Keratinocyte (primary cell): ENCODE data around the gene RAD9A. TPM values are rescaled to one million over a fixed set of nuclear protein-coding genes. Genes with fewer than 3 reads are reported as not detected.

Source experiments
- DNase-seq: peaks from one replicate; pipeline ENCODE4 v3.0.0-alpha.2; 2011; ENCODE audit warnings: low read depth, missing footprints, low spot score
- FAIRE-seq: peaks from 2 replicates; lab custom pipeline; 2011; peaks lifted over from hg19 to GRCh38; lab: Jason Lieb, UNC
- H2AFZ ChIP-seq: 2 replicates; pipeline ENCODE4 v1.6.0; 2012; ENCODE audit warnings: low read length, control low read depth, inconsistent platforms; ENCODE audit not compliant: control insufficient read depth
- H3K27ac ChIP-seq: 2 replicates; pipeline ENCODE4 v1.5.1; 2011; ENCODE audit warnings: low read length; ENCODE audit not compliant: control insufficient read depth, insufficient read depth
- H3K27me3 ChIP-seq: 3 replicates; pipeline ENCODE4 v1.6.0; 2011; ENCODE audit warnings: low read length; ENCODE audit not compliant: control insufficient read depth, insufficient read depth; ENCODE audit errors: extremely low read depth
- H3K36me3 ChIP-seq, 2 experiments: 2 replicates in 1 of 2; 3 replicates in 1 of 2; pipeline ENCODE4 v1.5.1; 2011; ENCODE audit warnings: low read length in 2 of 2, mild to moderate bottlenecking in 1 of 2; ENCODE audit not compliant: control insufficient read depth in 2 of 2, insufficient read depth in 2 of 2; ENCODE audit errors: extremely low read depth in 1 of 2
- H3K4me1 ChIP-seq: 3 replicates; pipeline ENCODE4 v1.5.1; 2011; ENCODE audit warnings: low read length; ENCODE audit not compliant: control insufficient read depth, insufficient read depth; ENCODE audit errors: extremely low read depth
- H3K4me2 ChIP-seq: 3 replicates; pipeline ENCODE4 v1.6.0; 2011; ENCODE audit warnings: low read depth, low read length; ENCODE audit not compliant: control insufficient read depth, insufficient read depth; ENCODE audit errors: extremely low read depth
- H3K4me3 ChIP-seq, 3 experiments: fragments of 200-600 bp in 1 of 3; sonication (generic) in 1 of 3; 2 replicates in 2 of 3; 3 replicates in 1 of 3; pipeline ENCODE4 v1.5.1; 2011 to 2016; ENCODE audit warnings: low read length in 3 of 3, mild to moderate bottlenecking in 3 of 3, control low read depth in 2 of 3, inconsistent platforms in 1 of 3, low read depth in 1 of 3, mixed read lengths in 1 of 3, mixed run types in 1 of 3, moderate library complexity in 1 of 3; ENCODE audit not compliant: control insufficient read depth in 2 of 3, insufficient read depth in 2 of 3; ENCODE audit errors: extremely low read depth in 1 of 3
- H3K79me2 ChIP-seq: 2 replicates; pipeline ENCODE4 v1.6.0; 2012; ENCODE audit warnings: low read length; ENCODE audit not compliant: control insufficient read depth, insufficient read depth
- H3K9ac ChIP-seq: 3 replicates; pipeline ENCODE4 v1.6.0; 2011; ENCODE audit warnings: low read length; ENCODE audit not compliant: control insufficient read depth, insufficient read depth; ENCODE audit errors: extremely low read depth
- H3K9me1 ChIP-seq: 3 replicates; pipeline ENCODE4 v1.6.0; 2011; ENCODE audit warnings: low read length; ENCODE audit not compliant: control insufficient read depth, insufficient read depth; ENCODE audit errors: extremely low read depth
- H3K9me3 ChIP-seq: 2 replicates; pipeline ENCODE4 v1.5.1; 2012; ENCODE audit warnings: low read depth, low read length; ENCODE audit not compliant: control insufficient read depth
- H4K20me1 ChIP-seq: 3 replicates; pipeline ENCODE4 v1.6.0; 2011; ENCODE audit warnings: low read length; ENCODE audit not compliant: control insufficient read depth, insufficient read depth; ENCODE audit errors: extremely low read depth
- CTCF ChIP-seq, 3 experiments: IDR thresholded peaks in 1 of 3; conservative IDR thresholded peaks in 1 of 3; optimal IDR thresholded peaks in 1 of 3; 2 replicates in 2 of 3; 3 replicates in 1 of 3; pipeline versions ENCODE3 to v1.5.1; 2011; ENCODE audit warnings: low read length in 3 of 3, mild to moderate bottlenecking in 3 of 3, moderate library complexity in 2 of 3, control low read depth in 1 of 3, inconsistent platforms in 1 of 3; ENCODE audit not compliant: insufficient read depth in 2 of 3; ENCODE audit errors: extremely low read depth in 1 of 3
- EZH2 ChIP-seq: IDR thresholded peaks from one replicate; pipeline ENCODE4 v1.6.1; 2012; ENCODE audit warnings: inconsistent platforms, mild to moderate bottlenecking, low read length, moderate library complexity
- dilution Hi-C: fragments of 300-500 bp; cut with MboI; formaldehyde crosslinking; loops from one replicate; pipeline ENCODE4 v1.7.0; 2020; ENCODE audit warnings: low sequenced_read_pairs; ENCODE audit not compliant: extremely low pct_ligation_motif_present
- polyA plus RNA-seq, 5 experiments: library from polyadenylated mRNA; depleted of rRNA in 3 of 5; stranded (reverse) in 3 of 5; stranded (forward) in 1 of 5; unstranded in 1 of 5; fragments of >200 nt; gene quantifications; 1 replicate in 1 of 5; 2 replicates in 3 of 5; 3 replicates in 1 of 5; pipeline versions ENCODE4 v1.2.1 to v1.2.3, GENCODE V29; 2011 to 2012; ENCODE audit warnings: missing spikeins in 2 of 5, low read depth in 1 of 5, low replicate concordance in 1 of 5

RAD9A gene
- polyA plus RNA-seq, 1 donor (not counting 4 experiments of a cell fraction or from before 2014, with no cell fraction given) = 5.7 TPM

DNA sequence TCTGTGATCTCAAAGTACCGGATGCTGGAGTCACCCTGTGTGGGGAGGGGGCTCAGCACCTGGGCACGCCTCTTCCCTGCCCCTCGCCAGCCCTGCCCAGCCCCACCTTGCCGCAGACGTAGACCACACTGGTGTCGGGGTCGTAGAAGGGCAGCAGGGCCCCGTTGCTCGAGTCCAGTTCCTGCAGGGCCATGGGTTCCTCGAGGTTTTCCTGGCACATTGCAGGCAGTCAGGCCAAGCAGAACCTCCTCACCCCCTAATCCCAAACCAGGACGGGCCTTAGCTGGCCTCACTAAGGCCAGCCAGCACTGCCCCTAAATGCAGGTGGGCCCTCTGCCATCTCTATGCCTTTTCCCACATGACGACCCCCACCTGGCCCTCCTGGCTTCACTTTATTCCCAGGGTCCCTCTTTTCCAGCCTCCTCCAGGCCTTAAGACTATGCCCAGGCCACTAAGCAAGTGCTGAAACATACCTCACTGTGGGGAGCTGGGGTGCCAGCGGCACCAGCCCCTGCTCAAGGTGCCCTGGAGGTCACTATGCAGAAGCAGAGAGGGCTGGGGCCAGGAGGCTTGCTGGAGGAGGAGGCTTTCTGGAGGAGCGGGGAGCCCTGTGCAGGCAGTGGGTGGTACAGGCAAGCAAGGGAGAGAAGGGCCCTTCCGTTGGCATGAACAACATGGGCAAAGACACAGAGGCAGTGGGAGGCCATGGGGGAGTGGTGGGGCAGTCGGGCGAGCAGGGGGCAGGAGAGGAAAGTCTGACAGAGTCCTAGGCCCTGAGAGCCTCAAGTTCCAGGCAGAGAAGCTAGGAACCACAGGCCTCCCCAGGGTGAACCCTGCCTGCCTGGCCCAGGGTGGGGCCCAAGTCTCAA is 48.7 kb downstream of the RAD9A start:
- no peak overlapping the region for H3K9ac ChIP-seq
- no peak overlapping the region for H2AFZ ChIP-seq
- no peak overlapping the region for H3K27ac ChIP-seq
- TF ChIP-seq EZH2 (no peak), CTCF (optimal IDR thresholded peaks at IDR 0.05 in 1 of 3, IDR thresholded peaks at IDR 0.05 in 1 of 3, conservative IDR thresholded peaks at IDR 0.05 in 1 of 3; ENCODE audit: extremely low read depth in 1 of 3, insufficient read depth in 2 of 3, low read length in 3 of 3) (no peak)
- H3K4me1 ChIP-seq = peaks cover 6% of the 10 kb centered on the region
- H3K79me2 ChIP-seq = peaks cover 15% of the 10 kb centered on the region
- no peak overlapping the region for H3K4me3 ChIP-seq
- dilution Hi-C loops = no loop called here
- H3K36me3 ChIP-seq = peaks cover 0 to 15% of the 10 kb centered on the region in 2 experiments
- H3K9me3 ChIP-seq = no peaks in the 10 kb centered on the region
- DNase-seq (no peak), FAIRE-seq (no peak)
- no peaks in the 10 kb centered on the region for H3K9me1 ChIP-seq
- peaks cover 3% of the 10 kb centered on the region for H4K20me1 ChIP-seq
- H3K27me3 ChIP-seq = no peaks in the 10 kb centered on the region
- H3K4me2 ChIP-seq = no peak overlapping the region

DNA sequence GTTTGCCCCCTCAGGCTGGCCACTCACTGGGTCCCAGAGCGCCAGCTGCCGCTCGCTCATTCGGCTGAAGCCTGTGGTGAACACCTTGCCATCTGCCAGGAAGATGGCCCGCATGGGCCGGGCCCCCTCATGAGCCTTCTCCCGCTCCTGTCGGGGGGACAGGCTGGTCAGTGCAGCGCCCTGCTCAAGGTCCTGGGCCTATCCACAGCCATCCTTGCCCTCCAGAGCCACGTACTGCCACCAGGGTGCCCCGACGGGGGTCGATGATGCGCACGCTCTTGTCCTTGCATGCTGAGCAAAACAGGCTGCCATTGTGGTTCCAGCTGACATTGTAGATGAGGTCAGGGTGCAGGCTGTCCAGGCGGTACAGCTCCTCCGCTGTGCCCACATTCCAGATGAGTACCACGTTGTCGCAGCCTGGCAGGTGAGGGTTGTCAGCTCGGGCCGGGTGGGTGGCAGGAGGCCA is 49.3 kb downstream of the RAD9A start:
- peaks cover 15% of the 10 kb centered on the region for H3K79me2 ChIP-seq
- H4K20me1 ChIP-seq = peaks cover 3% of the 10 kb centered on the region
- H3K4me1 ChIP-seq = peaks cover 6% of the 10 kb centered on the region
- dilution Hi-C loops = no loop called here
- H3K4me2 ChIP-seq = no peak overlapping the region
- H3K36me3 ChIP-seq = peaks cover 0 to 12% of the 10 kb centered on the region in 2 experiments
- no peak overlapping the region for H3K27ac ChIP-seq
- H2AFZ ChIP-seq = no peak overlapping the region
- H3K27me3 ChIP-seq = no peaks in the 10 kb centered on the region
- no peak for DNase-seq
- no peak for FAIRE-seq
- TF ChIP-seq EZH2 (no peak), CTCF (optimal IDR thresholded peaks at IDR 0.05 in 1 of 3, IDR thresholded peaks at IDR 0.05 in 1 of 3, conservative IDR thresholded peaks at IDR 0.05 in 1 of 3; ENCODE audit: extremely low read depth in 1 of 3, insufficient read depth in 2 of 3, low read length in 3 of 3) (no peak)
- H3K4me3 ChIP-seq = no peak overlapping the region
- H3K9ac ChIP-seq = no peak overlapping the region
- no peaks in the 10 kb centered on the region for H3K9me3 ChIP-seq
- H3K9me1 ChIP-seq = no peaks in the 10 kb centered on the region
